B cell (primary cell): ENCODE data around the gene RBPJL. TPM values are rescaled to one million over a fixed set of nuclear protein-coding genes. Genes with fewer than 3 reads are reported as not detected.

Experiments
- ATAC-seq: fragments of 200-7000 bp; cut with Tn5 transposase; one replicate; pipeline ENCODE4 v1.10.0; 2021; ENCODE audit warnings: low read depth, mild to moderate bottlenecking, moderate number of reproducible peaks, moderate library complexity
- CTCF ChIA-PET: fragments of 350-600 bp; sonication (Branson Sonifier 250); formaldehyde crosslinking; loops from one replicate; lab custom pipeline; 2021; ENCODE audit warnings: antibody characterized with exemption, inconsistent platforms; lab: Charles Lee
- POLR2A ChIA-PET: fragments of 350-600 bp; sonication (Branson Sonifier 250); formaldehyde crosslinking; loops from one replicate; lab custom pipeline; 2021; ENCODE audit warnings: antibody characterized with exemption; lab: Charles Lee
- DNase-seq: peaks from one replicate; pipeline ENCODE4 v3.0.0; 2013
- H2AFZ ChIP-seq: 2 replicates; pipeline ENCODE4 v1.6.1; 2012; ENCODE audit warnings: mild to moderate bottlenecking, low read depth, low read length; ENCODE audit not compliant: insufficient read depth, poor library complexity, severe bottlenecking
- H3K27ac ChIP-seq, 2 donors: 1 replicate in 1 of 2; 2 replicates in 1 of 2; pipeline ENCODE4 v1.5.1; 2012 to 2013; ENCODE audit warnings: low read length in 2 of 2, mild to moderate bottlenecking in 2 of 2, moderate library complexity in 1 of 2
- H3K27me3 ChIP-seq, 4 experiments: fragments of 200-600 bp in 1 of 4; sonication (generic) in 1 of 4; replicated peaks in 1 of 4; 1 replicate in 2 of 4; 2 replicates in 2 of 4; pipeline versions ENCODE4 v1.6.1 to v1.7.0; 2013 to 2016; ENCODE audit warnings: low read length in 3 of 4, mild to moderate bottlenecking in 2 of 4, mixed read lengths in 1 of 4, moderate library complexity in 1 of 4; ENCODE audit not compliant: insufficient read depth in 4 of 4, control insufficient read depth in 3 of 4; ENCODE audit errors: control extremely low read depth in 1 of 4
- H3K36me3 ChIP-seq, 2 experiments: replicated peaks in 1 of 2; 1 replicate in 1 of 2; 2 replicates in 1 of 2; pipeline versions ENCODE4 v1.6.1 to v1.7.1; 2013; ENCODE audit warnings: low read length in 1 of 2; ENCODE audit not compliant: insufficient read depth in 2 of 2, control insufficient read depth in 1 of 2; ENCODE audit errors: control extremely low read depth in 1 of 2, extremely low read depth in 1 of 2
- H3K4me1 ChIP-seq, 2 donors: fragments of 200-600 bp in 1 of 2; sonication (generic) in 1 of 2; 1 replicate in 1 of 2; 2 replicates in 1 of 2; pipeline versions ENCODE4 v1.5.1 to v1.6.1; 2013 to 2017; ENCODE audit warnings: low read length in 2 of 2; ENCODE audit not compliant: control insufficient read depth in 2 of 2, insufficient read depth in 2 of 2
- H3K4me2 ChIP-seq: replicated peaks from 2 replicates; pipeline ENCODE3; 2012; ENCODE audit warnings: mild to moderate bottlenecking, low read depth, low read length; ENCODE audit not compliant: poor library complexity, severe bottlenecking
- H3K4me3 ChIP-seq, 5 experiments: fragments of 200-600 bp in 1 of 5; sonication (generic) in 1 of 5; 1 replicate in 3 of 5; 2 replicates in 2 of 5; pipeline versions ENCODE4 v1.5.1 to v1.7.0; 2011 to 2016; ENCODE audit warnings: low read length in 4 of 5, mild to moderate bottlenecking in 4 of 5, low read depth in 2 of 5, control low read depth in 1 of 5, moderate library complexity in 1 of 5; ENCODE audit not compliant: insufficient read depth in 1 of 5; ENCODE audit errors: control extremely low read depth in 1 of 5, extremely low read depth in 1 of 5
- H3K79me2 ChIP-seq: fragments of 200-600 bp; sonication (generic); one replicate; pipeline ENCODE4 v1.6.0; 2016; ENCODE audit warnings: low read length; ENCODE audit not compliant: control insufficient read depth, insufficient read depth
- H3K9ac ChIP-seq: fragments of 200-600 bp; sonication (generic); 2 replicates; pipeline ENCODE4 v1.6.1; 2017; ENCODE audit warnings: mild to moderate bottlenecking, low read length, moderate library complexity
- H3K9me3 ChIP-seq, 3 donors: one replicate each; pipeline versions ENCODE4 v1.6.1 to v1.7.1; 2013; ENCODE audit warnings: low read length in 2 of 3; ENCODE audit not compliant: control insufficient read depth in 2 of 3, insufficient read depth in 1 of 3; ENCODE audit errors: control extremely low read depth in 1 of 3
- H4K20me1 ChIP-seq: 2 replicates; pipeline ENCODE4 v1.6.0; 2012; ENCODE audit warnings: mild to moderate bottlenecking, low read length; ENCODE audit not compliant: insufficient read depth, control insufficient read depth, poor library complexity, severe bottlenecking
- H3K27ac Mint-ChIP-seq: one replicate; pipeline ENCODE4 v1.8.0; 2021; ENCODE audit warnings: mixed read lengths
- H3K27me3 Mint-ChIP-seq: one replicate; pipeline ENCODE4 v1.8.0; 2021; ENCODE audit warnings: mixed read lengths
- H3K4me1 Mint-ChIP-seq: one replicate; pipeline ENCODE4 v1.8.0; 2021; ENCODE audit warnings: mixed read lengths
- H3K4me3 Mint-ChIP-seq: one replicate; pipeline ENCODE4 v1.8.0; 2021; ENCODE audit warnings: mixed read lengths
- H3K9me3 Mint-ChIP-seq: one replicate; pipeline ENCODE4 v1.8.0; 2022; ENCODE audit warnings: mixed read lengths; ENCODE audit not compliant: insufficient read depth
- CTCF ChIP-seq: fragments of 200-600 bp; IDR thresholded peaks from one replicate; pipeline ENCODE4 v1.8.0; 2022; ENCODE audit warnings: antibody characterized with exemption, mild to moderate bottlenecking
- EZH2 ChIP-seq: IDR thresholded peaks from 2 replicates; pipeline ENCODE4 v1.6.1; 2012; ENCODE audit warnings: borderline replicate concordance, low read depth, mild to moderate bottlenecking, moderate library complexity, low read length; ENCODE audit not compliant: insufficient read depth, poor library complexity, severe bottlenecking
- WGBS: methylation state at CpG from one replicate; pipeline ENCODE4 v1.1.5; 2013; ENCODE audit warnings: missing lambda C conversion rate; ENCODE audit not compliant: insufficient coverage; 5-methylcytosine and 5-hydroxymethylcytosine counted together
- intact Hi-C: fragments of 100-400 bp; cut with micrococcal nuclease; formaldehyde crosslinking; loops from one replicate; pipeline ENCODE4 v1.10.0; 2022
- polyA plus RNA-seq: library from polyadenylated mRNA; depleted of rRNA; stranded (reverse); fragments of >200 nt; gene quantifications from 2 replicates; pipeline ENCODE4 v1.2.3, GENCODE V29; 2012
- total RNA-seq, 2 donors: library from RNA; stranded (reverse); fragments of 120-200 nt in 1 of 2; gene quantifications; 1 replicate in 1 of 2; 2 replicates in 1 of 2; pipeline versions ENCODE4 v1.2.3 to v1.2.4, GENCODE V29; 2013 to 2022

RBPJL gene
- total and polyA plus RNA-seq, 2 donors (not counting 1 experiment from before 2014, with no cell fraction given), result not detected

GRCh38 chr20:45342855-45343531, 36.4 kb downstream of the RBPJL start:
- H3K79me2 ChIP-seq, result no peaks in the 10 kb centered on the region
- intact Hi-C loops, result no loop called here
- Mint-ChIP-seq H3K9me3 (no peaks in the 10 kb centered on the region), H3K27me3 (peaks cover 23% of the 10 kb centered on the region), H3K27ac (no peak overlapping the region), H3K4me3 (no peak overlapping the region), H3K4me1 (peaks cover 5% of the 10 kb centered on the region)
- no peaks in the 10 kb centered on the region for H4K20me1 ChIP-seq
- no peak overlapping the region for H2AFZ ChIP-seq
- ChIA-PET CTCF (interaction anchor here (1.5 kb wide), 1 partner anchor 94 kb away, joined by 4 read pairs; no protein-coding TSS in a partner anchor), POLR2A (no interaction called here)
- no peak overlapping the region for H3K4me2 ChIP-seq
- DNase-seq, result no peak
- 86% methylated on average over 6 of the region's 6 CpGs for WGBS
- ATAC-seq, result no peak
- H3K9me3 ChIP-seq, result peaks cover 0 to 3% (median 0%) of the 10 kb centered on the region in 3 donors
- H3K4me1 ChIP-seq, result peaks cover 17 to 18% of the 10 kb centered on the region in 2 donors
- no peak overlapping the region for H3K9ac ChIP-seq
- H3K27ac ChIP-seq, result no peak overlapping the region
- H3K4me3 ChIP-seq, result no peak overlapping the region
- H3K27me3 ChIP-seq, result peaks cover 0 to 31% (median 5%) of the 10 kb centered on the region in 4 experiments
- H3K36me3 ChIP-seq, result no peaks in the 10 kb centered on the region
- TF ChIP-seq EZH2 (no peak), CTCF (no peak)

- ChIA-PET POLR2A (interaction anchor here (0.9 kb wide), 1 partner anchor 19 kb away, joined by 3 read pairs; the partner anchor contains the start of gene SYS1), CTCF (interaction anchor here (1.0 to 1.5 kb wide), 2 partner anchors 93 to 427 kb away, joined by 3 to 4 read pairs; no protein-coding TSS in a partner anchor)
- H3K4me3 ChIP-seq, result no peak overlapping the region
- DNase-seq, result no peak
- Mint-ChIP-seq H3K4me3 (no peak overlapping the region), H3K27me3 (peaks cover 23% of the 10 kb centered on the region), H3K27ac (no peak overlapping the region), H3K4me1 (peaks cover 10% of the 10 kb centered on the region), H3K9me3 (no peaks in the 10 kb centered on the region)
- H2AFZ ChIP-seq, result no peak overlapping the region
- no peak for TF ChIP-seq EZH2
- TF ChIP-seq CTCF, result no peak
- no peak overlapping the region for H3K4me2 ChIP-seq
- 96% methylated on average over 3 of the region's 6 CpGs for WGBS
- peaks cover 0 to 36% (median 6%) of the 10 kb centered on the region in 4 experiments for H3K27me3 ChIP-seq
- intact Hi-C loops, result no loop called here
- ATAC-seq, result no peak
- H3K36me3 ChIP-seq, result no peaks in the 10 kb centered on the region
- no peaks in the 10 kb centered on the region for H3K79me2 ChIP-seq
- peaks cover 0 to 3% (median 0%) of the 10 kb centered on the region in 3 donors for H3K9me3 ChIP-seq
- H3K27ac ChIP-seq, result no peak overlapping the region
- H3K4me1 ChIP-seq, result peaks cover 20 to 22% of the 10 kb centered on the region in 2 donors
- no peak overlapping the region for H3K9ac ChIP-seq
- no peaks in the 10 kb centered on the region for H4K20me1 ChIP-seq
Observed at GRCh38 chr20:45343532-45344167, 37.0 kb downstream of the RBPJL start.
